ENCODE data around the gene MRPL37.

MRPL37 gene

DNA sequence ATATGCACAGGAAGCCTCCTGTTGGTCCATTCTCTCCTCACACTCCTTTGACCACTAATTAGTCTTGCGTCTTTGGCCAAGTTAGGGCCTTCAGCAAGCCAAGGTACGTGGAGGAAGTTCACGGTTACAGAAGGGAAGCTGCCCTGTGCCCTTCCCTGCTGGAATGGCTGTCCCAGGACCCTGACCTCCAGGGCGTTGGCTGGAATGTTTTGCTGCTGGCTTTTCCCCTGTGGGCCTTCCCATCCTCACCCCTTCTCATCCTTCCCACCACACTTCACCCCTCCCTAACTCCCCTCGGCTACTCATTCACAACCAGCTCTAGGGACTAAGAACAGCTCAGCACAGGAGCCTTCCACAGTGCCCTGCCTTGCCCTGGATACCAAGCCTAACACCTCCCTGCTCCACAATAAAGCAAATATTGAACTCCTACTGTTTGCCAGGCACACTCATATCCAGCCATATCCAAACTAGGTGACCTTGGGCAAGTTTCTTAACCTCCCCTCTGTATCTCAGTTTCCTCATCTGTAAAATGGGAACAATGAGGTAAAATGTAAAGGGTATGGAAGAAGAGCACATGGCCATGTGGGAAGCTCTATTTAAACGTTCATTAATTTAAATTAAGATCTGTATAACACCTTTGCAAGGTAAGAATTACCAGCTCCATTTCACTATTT lies 38.3 kb upstream of the MRPL37 start:
- TF ChIP-seq ZFHX2 (tag by site-specific recombination; conservative IDR thresholded peaks at IDR 0.05) (no peak), SCRT2 (tag by site-specific recombination; IDR thresholded peaks at IDR 0.05) (no peak), ZNF768 (tag by site-specific recombination; IDR thresholded peaks at IDR 0.05) (no peak), ZNF558 (tag by site-specific recombination; IDR thresholded peaks at IDR 0.05) (no peak), ZNF791 (tag by site-specific recombination; IDR thresholded peaks at IDR 0.05) (no peak), ZNF311 (tag by site-specific recombination; IDR thresholded peaks at IDR 0.05; ENCODE audit: borderline replicate concordance) (no peak), ZSCAN4 (tag by site-specific recombination; IDR thresholded peaks at IDR 0.05) (no peak), ZNF280D (tag by site-specific recombination; IDR thresholded peaks at IDR 0.05) (no peak), ZXDB (tag by site-specific recombination; IDR thresholded peaks at IDR 0.05) (no peak), ZNF26 (tag by site-specific recombination; IDR thresholded peaks at IDR 0.05) (no peak), ZNF48 (tag by site-specific recombination; IDR thresholded peaks at IDR 0.05) (no peak), ZNF214 (tag by site-specific recombination; IDR thresholded peaks at IDR 0.05; ENCODE audit: borderline replicate concordance) (no peak)
- TF ChIP-seq, protein P1, sequence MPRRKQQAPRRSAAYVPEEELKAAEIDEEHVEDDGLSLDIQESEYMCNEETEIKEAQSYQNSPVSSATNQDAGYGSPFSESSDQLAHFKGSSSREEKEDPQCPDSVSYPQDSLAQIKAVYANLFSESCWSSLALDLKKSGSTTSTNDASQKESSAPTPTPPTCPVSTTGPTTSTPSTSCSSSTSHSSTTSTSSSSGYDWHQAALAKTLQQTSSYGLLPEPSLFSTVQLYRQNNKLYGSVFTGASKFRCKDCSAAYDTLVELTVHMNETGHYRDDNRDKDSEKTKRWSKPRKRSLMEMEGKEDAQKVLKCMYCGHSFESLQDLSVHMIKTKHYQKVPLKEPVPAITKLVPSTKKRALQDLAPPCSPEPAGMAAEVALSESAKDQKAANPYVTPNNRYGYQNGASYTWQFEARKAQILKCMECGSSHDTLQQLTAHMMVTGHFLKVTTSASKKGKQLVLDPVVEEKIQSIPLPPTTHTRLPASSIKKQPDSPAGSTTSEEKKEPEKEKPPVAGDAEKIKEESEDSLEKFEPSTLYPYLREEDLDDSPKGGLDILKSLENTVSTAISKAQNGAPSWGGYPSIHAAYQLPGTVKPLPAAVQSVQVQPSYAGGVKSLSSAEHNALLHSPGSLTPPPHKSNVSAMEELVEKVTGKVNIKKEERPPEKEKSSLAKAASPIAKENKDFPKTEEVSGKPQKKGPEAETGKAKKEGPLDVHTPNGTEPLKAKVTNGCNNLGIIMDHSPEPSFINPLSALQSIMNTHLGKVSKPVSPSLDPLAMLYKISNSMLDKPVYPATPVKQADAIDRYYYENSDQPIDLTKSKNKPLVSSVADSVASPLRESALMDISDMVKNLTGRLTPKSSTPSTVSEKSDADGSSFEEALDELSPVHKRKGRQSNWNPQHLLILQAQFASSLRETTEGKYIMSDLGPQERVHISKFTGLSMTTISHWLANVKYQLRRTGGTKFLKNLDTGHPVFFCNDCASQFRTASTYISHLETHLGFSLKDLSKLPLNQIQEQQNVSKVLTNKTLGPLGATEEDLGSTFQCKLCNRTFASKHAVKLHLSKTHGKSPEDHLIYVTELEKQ (tag by site-specific recombination; IDR thresholded peaks at IDR 0.05; ENCODE audit: borderline replicate concordance), result no peak
- Histone ChIP-seq H3K27ac (ENCODE audit: extremely low read depth, low read depth, low read length) (no peak overlapping the region), H3K4me3 (ENCODE audit: low read depth, low read length) (no peak overlapping the region), H3K36me3 (ENCODE audit: control insufficient read depth in 2 of 2, insufficient read depth in 1 of 2, low read length in 2 of 2) (no peaks in the 10 kb centered on the region), H3K4me1 (ENCODE audit: control insufficient read depth, insufficient read depth, low read length) (no peaks in the 10 kb centered on the region; the same call in 1 of the 2 replicates), H3K9me3 (ENCODE audit: control insufficient read depth, insufficient read depth, low read depth, low read length) (no peaks in the 10 kb centered on the region)
- ChIA-PET POLR2A (no interaction called here), CTCF (interaction anchor here (1.0 kb wide), 1 partner anchor 20 kb away, joined by 5 read pairs; no protein-coding TSS in a partner anchor)

- Histone ChIP-seq H3K9me3 (ENCODE audit: control insufficient read depth, insufficient read depth, low read depth, low read length) (no peaks in the 10 kb centered on the region), H3K27ac (ENCODE audit: extremely low read depth, low read depth, low read length) (no peak overlapping the region), H3K4me3 (ENCODE audit: low read depth, low read length) (no peak overlapping the region), H3K4me1 (ENCODE audit: control insufficient read depth, insufficient read depth, low read length) (no peaks in the 10 kb centered on the region; the same call in 1 of the 2 replicates), H3K36me3 (ENCODE audit: control insufficient read depth in 2 of 2, insufficient read depth in 1 of 2, low read length in 2 of 2) (no peaks in the 10 kb centered on the region)
- POLR2A ChIA-PET, result interaction anchor here (1.0 kb wide), 1 partner anchor 37 kb away, joined by 4 read pairs; the partner anchor contains the start of genes CYB5RL and MRPL37
- CTCF ChIA-PET, result interaction anchor here (0.6 to 0.7 kb wide), 3 partner anchors 41 to 407 kb away, joined by 3 read pairs; no protein-coding TSS in a partner anchor
- TF ChIP-seq HIC1 (tag by site-specific recombination; IDR thresholded peaks at IDR 0.05) (no peak), KLF1 (tag by site-specific recombination; IDR thresholded peaks at IDR 0.05) (peak; percentile 34), ZNF416 (tag by site-specific recombination; IDR thresholded peaks at IDR 0.05) (no peak), OSR2 (tag by site-specific recombination; IDR thresholded peaks at IDR 0.05) (peak; percentile 59), ZNF239 (tag by site-specific recombination; IDR thresholded peaks at IDR 0.05) (no peak)
- TF ChIP-seq, protein P2, sequence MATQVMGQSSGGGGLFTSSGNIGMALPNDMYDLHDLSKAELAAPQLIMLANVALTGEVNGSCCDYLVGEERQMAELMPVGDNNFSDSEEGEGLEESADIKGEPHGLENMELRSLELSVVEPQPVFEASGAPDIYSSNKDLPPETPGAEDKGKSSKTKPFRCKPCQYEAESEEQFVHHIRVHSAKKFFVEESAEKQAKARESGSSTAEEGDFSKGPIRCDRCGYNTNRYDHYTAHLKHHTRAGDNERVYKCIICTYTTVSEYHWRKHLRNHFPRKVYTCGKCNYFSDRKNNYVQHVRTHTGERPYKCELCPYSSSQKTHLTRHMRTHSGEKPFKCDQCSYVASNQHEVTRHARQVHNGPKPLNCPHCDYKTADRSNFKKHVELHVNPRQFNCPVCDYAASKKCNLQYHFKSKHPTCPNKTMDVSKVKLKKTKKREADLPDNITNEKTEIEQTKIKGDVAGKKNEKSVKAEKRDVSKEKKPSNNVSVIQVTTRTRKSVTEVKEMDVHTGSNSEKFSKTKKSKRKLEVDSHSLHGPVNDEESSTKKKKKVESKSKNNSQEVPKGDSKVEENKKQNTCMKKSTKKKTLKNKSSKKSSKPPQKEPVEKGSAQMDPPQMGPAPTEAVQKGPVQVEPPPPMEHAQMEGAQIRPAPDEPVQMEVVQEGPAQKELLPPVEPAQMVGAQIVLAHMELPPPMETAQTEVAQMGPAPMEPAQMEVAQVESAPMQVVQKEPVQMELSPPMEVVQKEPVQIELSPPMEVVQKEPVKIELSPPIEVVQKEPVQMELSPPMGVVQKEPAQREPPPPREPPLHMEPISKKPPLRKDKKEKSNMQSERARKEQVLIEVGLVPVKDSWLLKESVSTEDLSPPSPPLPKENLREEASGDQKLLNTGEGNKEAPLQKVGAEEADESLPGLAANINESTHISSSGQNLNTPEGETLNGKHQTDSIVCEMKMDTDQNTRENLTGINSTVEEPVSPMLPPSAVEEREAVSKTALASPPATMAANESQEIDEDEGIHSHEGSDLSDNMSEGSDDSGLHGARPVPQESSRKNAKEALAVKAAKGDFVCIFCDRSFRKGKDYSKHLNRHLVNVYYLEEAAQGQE (tag by site-specific recombination; IDR thresholded peaks at IDR 0.05), result no peak
Observed at GRCh38 chr1:54163051-54163450, 36.9 kb upstream of the MRPL37 start.

Data from HEK293 (cell line).